ENCODE data around the gene ATG9A.

Gene ATG9A

GRCh38 chr2:219252900-219253752, 23.7 kb upstream of the ATG9A start, which contains the start of gene TUBA4B:
TUBA4B (plus strand) TSS chr2:219253243; CDS start chr2:219253408, 165 bp downstream.
- DNase-seq, result no peak

- DNase-seq, result no peak
Measured at GRCh38 chr2:219252570-219252899, 23.1 kb upstream of the ATG9A start.

GRCh38 chr2:219252084-219252483, 22.6 kb upstream of the ATG9A start:
- no peak for DNase-seq

GRCh38 chr2:219251656-219252055, 22.2 kb upstream of the ATG9A start:
- no peak for DNase-seq

GRCh38 chr2:219250049-219250781, 20.8 kb upstream of the ATG9A start:
- DNase-seq, result no peak

- peak; percentile 76 for DNase-seq
Measured at GRCh38 chr2:219249203-219249980, 20.0 kb upstream of the ATG9A start.

GRCh38 chr2:219248845-219249202, 19.4 kb upstream of the ATG9A start:
- no peak for DNase-seq

- DNase-seq, result no peak
Measured at GRCh38 chr2:219247678-219248642, 18.5 kb upstream of the ATG9A start.

- DNase-seq, result no peak
Measured at GRCh38 chr2:219246559-219246958, 17.1 kb upstream of the ATG9A start.

GRCh38 chr2:219245899-219246230, 16.4 kb upstream of the ATG9A start:
- DNase-seq, result no peak

GRCh38 chr2:219245148-219245898, 15.9 kb upstream of the ATG9A start, which contains the start of the genes GLB1L and STK16:
GLB1L (minus strand) TSS chr2:219245444; CDS start chr2:219243573, 1,871 bp downstream.
STK16 (plus strand) TSS chr2:219245479; CDS start chr2:219246000, 521 bp downstream.
- peak; percentile 78 for DNase-seq

GRCh38 chr2:219244789-219245147, 15.3 kb upstream of the ATG9A start:
- DNase-seq, result no peak

GRCh38 chr2:219243291-219243761, 13.9 kb upstream of the ATG9A start:
- no peak for DNase-seq

- DNase-seq, result no peak
Measured at GRCh38 chr2:219234331-219234730, 4.9 kb upstream of the ATG9A start.

GRCh38 chr2:219230059-219230540, 664 bp upstream of the ATG9A start:
- no peak for DNase-seq

- DNase-seq, result no peak
Measured at GRCh38 chr2:219228911-219229304, 528 bp downstream of the ATG9A start.

GRCh38 chr2:219228041-219228910, 1.2 kb downstream of the ATG9A start:
- no peak for DNase-seq

GRCh38 chr2:219225350-219225749, 4.1 kb downstream of the ATG9A start:
- DNase-seq, result no peak

GRCh38 chr2:219223831-219224610, 5.4 kb downstream of the ATG9A start:
- DNase-seq, result no peak
